Fibroblast of gingiva (primary cell): ENCODE measurements around the gene HDAC4.
A peak's percentile ranks its signal among the peaks of the same experiment; 100 is the strongest.

ENCODE experiments used
- DNase-seq: peaks from one replicate; pipeline ENCODE4 v3.0.0-alpha.2; 2011; ENCODE audit warnings: low read depth

HDAC4 gene

DNA sequence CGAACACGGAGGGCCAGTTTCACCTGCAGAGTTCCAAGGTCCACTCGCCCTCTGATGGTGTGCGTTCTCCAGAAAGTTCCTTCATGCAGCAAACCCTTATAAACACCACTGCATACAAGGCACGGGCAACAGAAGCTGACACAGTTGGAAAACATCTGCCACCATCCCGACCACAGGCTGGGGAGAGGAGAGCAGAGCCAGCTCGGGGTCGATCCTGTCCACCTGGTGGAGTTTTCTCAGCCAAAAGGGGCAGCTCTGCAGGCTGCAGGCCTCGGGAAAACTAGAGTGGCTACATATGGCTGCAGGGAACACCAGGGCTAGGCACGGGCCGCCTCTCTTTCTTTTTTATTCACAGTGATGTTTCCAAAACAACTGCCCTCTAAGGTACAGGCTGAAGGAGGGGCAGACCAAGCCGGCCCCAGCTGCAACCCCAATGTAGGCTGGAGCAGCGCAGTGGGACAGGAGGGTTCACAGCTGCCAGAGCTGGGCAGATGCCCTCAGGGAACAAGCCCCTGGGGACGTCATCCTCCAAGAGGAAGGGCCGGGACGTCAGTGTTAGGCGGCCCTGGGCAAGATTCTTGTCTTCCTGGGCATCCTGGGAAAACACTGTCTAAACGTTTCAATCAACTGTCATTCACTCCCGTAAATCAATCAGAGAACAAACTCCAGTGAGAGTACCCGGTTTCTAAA is 278.3 kb downstream of the HDAC4 start:
- DNase-seq: no peak

DNA sequence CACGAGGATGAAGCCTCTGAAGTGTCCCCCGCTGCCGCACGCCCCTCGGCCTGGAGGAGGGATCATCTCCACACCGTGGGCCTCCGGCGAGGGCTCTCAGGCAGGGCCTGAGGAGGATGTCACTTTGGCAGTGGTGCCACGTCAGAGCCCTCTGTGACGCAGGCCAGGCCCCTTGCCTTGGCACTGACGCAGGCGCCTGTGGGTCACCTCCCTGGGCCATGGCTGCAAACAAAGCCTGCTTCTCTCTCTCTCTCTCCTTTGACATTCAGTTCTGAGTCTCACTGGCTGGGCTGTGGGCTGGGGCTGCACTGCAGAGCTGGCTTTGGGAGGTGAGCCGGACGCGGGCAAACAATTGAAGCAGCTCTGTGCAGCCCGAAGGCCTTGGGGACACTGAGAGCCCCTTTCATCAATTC is 279.2 kb downstream of the HDAC4 start:
- DNase-seq: no peak

DNA sequence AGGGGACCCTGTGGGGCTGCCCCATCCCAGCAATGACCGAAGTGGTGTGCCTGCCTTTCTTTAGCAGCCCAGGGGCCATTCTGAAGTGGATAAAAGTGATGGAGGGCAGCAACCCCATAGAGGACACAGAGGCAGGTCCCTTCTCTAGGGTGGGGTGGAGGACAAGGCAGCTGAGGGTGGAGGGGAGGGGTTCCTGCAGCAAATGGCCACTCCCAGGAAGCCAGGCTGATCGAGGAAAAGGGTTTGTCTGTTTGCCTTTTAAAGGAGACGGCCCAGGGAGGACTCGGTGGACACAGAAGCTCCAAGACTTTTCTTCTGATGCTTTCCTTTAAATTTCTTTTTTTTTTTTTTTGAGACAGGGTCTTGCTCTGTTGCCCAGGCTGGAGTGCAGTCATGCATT is 280.2 kb downstream of the HDAC4 start:
- DNase-seq: no peak

DNA sequence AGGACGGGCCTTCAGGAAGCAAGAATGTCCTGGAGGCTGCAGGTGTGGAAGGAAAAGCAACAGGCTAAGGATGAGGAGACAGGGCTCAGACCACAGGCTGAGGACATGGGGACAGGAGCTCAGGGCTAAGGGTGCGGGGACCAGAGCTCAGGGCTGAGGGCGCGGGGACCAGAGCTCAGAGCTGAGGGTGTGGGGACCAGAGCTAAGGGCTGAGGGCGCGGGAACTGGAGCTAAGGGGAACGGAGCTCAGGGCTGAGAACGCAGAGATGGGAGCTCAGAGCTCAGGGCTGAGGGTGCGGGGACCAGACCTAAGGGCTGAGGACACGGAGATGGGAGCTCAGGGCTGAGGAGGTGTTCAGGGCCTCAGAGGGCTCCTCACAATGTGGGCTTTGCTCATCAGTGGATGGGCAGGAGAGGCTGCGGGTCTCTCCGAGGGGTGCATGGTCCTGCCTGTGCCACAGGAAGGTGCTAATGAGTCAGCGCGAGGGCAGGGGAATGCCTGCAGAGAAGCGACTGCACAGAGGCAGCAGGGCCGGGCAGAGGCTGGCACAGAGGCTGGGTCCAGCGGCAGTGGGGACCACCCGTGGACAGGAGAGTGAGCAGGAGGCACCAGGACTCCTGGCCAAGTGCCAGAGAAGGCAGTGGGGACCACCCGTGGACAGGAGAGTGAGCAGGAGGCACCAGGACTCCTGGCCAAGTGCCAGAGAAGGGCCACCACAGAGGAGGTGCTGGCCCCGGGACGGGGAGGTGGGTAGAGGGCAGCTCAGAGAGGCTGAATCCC is 281.3 kb downstream of the HDAC4 start:
- no peak for DNase-seq

DNA sequence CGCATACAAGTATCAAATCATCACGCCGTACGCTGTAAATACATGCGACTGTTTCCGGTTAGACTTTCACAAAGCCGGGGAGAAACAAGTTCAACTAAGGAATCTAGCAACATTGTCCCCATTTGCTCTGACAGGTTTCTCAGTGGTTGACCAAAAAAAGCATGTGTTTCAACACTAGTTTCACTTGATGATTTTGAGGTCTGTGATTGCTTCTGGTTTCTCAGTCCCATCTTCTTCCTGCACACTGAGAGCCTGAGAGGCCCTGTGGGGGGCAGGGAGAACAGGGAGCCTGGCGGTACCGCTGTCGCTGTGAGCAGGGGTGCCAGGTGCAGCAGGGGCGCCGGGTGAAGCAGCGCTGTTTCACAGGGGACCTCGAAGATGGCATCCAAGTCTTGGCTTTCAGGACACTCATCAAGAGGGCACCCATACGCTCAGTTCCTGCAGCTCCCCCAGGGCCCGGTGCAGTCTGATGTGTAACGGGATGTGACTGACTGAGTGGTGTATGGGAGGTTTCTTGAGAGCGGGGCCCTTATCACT is 282.1 kb downstream of the HDAC4 start:
- no peak for DNase-seq

DNA sequence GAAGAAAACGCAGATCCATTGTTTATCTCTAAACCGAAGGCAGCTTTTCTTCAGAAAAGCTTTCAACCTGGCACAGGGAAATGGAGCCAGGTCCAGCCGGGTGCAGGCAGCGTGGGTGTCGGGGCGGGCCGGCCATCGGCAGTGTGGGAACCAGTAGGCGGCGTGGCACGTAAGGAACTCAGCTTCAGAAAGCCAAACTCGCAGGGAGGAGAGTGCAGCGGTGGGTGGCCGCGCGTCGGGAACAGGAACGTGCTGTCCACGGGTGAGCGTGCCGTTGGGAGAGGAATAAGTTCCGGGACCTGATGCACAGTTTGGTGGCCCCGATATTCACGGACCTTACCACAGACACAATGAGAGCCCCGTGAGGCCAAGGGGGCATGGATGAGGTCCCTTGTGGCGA is 282.6 kb downstream of the HDAC4 start:
- no peak for DNase-seq

DNA sequence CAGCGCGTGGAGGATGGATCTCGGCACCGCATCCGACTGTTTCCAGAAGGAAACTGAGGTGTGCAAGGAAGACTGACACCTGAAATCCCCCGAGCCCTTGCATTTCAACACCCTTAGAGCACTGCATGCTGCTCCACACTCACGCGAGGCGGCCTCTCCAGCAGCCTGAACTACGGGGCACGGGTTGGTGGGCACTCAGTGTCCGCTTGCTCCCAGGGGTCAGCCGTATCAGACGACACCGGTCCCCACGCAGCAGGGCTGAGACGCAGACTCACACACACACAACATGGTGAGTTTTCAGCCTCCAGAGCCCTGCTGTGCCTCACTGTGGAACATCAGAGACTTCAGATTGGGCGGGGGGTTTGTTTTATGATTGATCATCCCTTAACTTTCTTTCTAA is 283.0 kb downstream of the HDAC4 start:
- DNase-seq: no peak

DNA sequence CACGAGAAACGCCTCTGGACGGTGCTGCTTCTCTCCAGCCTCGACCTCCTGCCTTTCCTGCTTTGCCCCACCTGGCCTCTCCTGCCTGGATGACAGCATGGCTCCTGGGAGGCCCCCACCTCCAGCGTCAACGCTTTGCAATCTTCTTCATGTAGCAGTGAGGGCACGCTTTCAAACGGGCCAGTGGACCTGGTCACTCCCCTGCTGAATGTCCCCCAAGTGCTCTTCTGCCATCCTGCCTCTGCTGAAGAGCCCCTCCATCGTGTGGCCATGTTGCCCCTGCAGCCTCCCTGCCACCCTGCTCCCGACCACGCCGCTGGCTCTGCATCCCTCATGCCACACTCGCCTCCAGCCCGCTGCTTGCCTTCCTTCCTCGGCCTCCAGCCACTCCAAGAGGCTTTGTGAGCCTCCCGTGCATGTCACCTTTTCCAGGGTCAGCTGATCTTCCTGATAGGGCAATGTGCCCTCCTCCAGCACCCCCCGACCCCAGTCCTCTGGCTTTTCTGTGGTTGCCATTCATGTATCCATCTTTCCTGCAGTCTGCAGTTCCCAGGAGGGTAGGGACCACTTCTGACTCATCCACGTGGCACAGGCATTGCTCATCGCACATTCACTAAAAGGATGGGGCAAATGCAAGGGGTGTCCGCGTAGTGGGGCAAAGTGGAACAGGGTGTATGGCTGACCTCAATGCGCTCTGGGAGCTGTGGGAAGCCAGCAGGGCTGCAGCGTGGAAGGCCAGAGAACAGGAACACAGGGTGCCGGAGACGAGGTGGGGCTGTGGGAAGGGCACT is 284.2 kb downstream of the HDAC4 start:
- DNase-seq: no peak

DNA sequence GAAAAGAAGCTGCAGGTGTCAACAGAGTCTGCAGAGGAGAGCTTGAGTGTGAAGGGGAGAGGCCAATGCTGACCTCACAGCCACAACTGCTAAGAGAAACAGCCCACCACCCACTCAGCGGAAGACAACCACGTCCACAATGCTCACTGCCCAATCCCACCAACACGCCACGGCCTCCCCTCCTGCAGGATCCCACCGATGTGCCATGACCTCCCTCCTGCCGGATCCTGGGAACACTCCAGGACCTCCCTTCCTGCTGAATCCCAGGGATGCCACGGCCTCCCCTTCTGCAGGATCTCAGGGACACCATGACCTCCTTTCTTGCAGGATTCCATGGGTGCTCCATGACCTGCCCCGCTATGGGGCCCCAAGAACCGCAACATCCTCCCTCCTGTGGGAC is 285.2 kb downstream of the HDAC4 start:
- DNase-seq: no peak

DNA sequence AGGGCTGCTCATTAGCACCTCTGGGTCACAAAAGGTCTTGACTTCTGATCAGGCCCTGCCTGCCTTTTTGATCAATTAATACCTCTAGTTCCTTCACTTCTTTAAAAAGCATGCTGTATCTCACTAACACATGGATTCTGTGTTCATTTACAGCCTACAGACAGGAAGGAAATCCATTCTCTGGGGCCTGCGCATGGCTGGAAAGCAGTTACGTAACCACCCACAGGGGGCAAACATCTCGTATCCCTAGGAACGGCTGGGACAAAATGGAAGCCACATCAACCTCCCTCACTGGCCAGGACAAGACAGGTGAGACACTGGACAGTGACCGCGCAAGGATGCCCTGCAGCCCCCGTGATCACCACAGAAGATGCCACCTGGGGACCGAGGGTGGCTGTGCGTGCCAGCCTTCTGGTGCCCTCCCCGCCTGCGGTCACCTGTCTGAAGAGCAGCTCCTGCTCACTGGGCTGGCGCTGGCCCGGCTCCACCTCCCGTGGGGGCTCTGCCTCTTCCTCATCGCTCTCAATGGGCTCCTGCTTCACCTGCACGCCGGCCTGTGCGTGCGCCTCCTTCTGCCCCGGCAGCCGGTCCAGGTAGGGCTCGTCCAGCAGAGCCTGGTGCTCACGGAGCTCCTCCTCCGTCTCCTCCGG is 286.1 kb downstream of the HDAC4 start:
- DNase-seq: no peak

DNA sequence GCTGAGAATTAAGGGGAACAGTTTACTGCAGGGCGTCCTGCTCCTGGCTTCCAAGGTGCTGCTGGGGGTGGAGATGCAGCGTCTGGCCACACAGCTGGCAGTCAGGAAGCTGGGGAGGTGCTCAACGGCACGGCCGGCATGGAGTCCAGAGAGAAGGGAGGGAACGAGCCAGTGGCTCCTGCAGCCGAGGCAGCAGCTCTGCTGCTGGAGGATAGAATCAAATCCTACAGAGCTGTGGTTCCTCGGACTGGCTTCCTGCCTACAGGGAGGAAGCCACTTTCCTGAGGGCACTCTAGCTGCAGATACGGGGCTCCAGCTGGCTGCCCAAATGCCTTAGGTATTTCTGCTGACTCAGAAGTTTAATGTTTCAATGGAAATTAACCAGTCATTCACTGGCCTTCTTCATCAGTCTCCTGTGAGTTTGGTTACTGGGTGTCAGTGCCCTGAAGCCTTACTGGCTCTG is 286.7 kb downstream of the HDAC4 start:
- peak; percentile 35 for DNase-seq

DNA sequence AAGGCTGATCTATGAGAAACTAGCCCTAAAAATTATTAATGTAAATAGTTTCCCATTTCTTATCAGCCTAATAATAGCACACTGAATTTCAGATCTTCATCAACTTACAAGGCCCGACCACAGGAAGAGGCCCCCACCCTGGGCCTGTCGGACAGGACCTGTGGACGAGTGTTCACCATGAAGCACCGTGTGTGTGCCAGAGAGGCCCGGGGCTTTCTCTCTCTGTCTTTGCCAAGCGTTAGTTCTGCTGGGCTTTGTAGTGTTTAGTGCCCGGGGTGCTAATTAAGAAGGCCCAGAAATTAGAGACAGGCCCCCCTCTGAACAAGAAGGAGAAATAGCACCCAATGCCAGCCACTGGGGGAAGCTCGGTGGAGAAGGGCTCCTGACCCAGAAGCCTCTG is 287.2 kb downstream of the HDAC4 start:
- DNase-seq: no peak

DNA sequence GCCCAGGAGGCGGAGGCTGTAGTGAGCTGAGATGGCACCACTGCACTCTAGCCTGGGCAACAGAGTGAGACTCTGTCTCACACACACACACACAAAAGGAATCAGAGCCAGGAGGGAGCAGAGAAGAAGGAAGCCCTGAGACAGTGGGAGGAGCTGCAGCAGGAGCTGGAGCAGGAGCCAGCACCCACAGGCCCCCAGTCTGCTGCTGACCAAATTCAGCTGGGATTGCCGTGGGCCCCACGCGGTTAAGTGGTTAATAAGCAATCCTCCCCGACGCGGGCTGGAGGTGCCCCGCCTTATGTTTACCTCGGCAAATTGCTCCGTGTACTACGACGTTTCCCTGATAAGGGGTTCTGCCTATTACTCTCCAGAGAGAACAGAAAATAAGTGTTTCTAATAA is 287.6 kb downstream of the HDAC4 start:
- peak; percentile 6 for DNase-seq

DNA sequence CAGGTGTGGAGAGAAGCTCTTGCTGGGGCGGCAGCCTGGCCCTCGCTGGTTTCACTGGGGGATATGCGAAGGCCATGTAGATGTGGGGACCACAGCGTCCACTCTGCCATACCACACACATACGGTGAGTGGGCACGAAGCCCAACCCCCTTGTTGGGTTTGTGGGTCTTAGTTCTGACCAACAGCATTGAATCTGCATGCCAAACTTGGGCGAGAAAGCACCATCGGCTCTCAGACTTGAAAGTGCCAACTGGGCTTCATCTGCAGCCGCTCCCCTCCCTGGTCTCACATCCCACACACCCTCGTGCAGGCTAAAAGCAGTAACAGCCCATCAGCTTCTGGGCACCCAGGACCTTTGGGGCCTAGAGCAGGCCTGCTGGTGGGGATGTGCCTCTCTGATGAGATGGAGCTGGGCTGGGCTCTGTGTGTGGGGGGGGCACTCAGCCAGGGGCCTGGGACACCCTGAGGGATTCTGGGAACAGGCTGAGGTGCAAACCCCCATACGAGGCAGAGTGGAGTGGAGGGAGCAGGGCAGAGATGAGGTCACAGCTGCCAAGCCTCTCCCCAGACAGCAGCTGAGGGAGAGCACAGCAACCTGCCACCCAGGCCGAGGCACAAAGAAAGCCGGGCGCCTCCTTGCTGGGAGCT is 288.6 kb downstream of the HDAC4 start:
- no peak for DNase-seq

DNA sequence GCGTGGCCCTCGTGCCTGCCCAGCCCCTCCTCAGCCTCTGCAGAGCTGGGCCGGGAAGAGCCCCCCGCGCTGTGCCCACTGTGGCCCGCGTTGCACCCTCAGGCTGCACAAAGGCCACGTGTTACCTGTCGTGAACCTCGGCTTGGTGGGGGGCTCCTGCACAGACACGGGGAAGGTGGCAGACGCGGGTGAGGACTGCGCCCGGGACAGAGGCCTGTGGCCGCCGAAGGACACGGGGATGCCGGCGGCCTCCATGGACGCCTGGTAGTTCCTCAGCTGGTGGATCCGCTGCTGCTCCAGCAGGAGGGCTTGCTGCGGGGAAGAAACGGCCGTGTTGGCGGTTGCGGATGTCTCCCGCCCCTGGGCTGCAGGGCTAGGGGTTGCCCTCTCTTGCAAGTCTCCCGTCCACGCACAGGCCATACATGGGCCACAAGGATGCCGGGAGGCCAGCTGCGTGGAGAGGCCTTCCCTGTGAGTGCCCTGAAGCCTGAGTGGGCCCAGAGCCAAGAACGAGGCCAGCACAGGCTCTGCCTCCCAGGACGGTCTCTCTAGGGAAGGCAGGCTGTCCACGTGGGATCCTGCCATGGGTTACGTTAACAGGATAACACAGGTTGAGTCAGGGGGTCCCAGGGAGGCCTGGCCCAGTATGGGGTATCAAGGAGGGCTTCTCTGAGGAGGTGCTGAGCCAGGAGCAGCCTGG is 289.3 kb downstream of the HDAC4 start:
- no peak for DNase-seq

DNA sequence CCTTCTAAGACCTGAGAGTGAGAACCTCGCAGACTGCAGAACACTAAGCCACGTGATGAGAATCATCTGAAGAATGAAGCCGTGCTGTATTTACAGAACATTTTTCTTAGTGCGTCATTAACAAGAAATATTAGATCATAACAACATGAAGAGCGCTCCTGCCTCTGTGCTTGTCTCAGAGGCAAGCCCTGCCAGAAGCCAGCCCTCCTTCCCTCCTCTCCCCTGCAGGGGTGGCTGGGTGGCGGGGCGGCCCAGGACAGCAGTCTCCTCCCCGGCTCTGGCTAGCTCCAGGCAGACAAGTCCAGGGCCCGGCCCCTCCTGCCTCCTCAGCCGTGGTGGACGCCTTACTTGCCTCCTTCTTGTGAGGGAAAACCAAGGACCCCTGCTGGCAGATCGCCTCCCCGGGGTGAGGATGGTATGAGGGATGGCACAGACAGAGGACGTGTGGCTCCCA is 290.2 kb downstream of the HDAC4 start:
- no peak for DNase-seq

DNA sequence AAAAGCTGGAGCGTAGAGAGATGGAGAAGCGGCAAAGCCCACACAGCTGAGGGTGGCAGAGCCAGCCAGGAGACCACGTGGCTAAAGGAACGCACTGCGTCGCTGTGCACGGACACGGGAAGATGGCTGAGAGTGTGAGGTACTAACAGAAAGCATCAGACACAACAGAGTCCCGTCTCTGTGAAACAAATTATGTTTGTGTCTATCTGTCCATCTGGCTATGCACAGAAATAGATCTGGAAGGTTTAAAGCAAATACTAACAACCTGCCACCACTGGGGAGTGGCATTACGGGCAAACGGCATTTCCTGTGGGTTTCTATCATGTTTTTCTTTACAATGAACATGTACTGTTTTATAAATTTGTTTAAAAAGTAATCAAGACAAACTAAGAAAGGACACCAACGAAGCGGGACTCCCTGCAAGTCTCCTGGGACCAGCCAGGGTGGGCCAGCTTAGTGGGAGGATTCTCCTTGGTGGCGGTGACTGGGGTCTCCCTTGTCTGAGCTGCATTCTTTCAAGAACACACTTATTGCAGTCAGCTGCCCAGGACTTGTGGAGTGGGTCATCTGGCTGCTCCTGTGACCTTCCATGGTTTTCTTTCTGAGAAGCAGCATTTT is 290.8 kb downstream of the HDAC4 start:
- DNase-seq: no peak

DNA sequence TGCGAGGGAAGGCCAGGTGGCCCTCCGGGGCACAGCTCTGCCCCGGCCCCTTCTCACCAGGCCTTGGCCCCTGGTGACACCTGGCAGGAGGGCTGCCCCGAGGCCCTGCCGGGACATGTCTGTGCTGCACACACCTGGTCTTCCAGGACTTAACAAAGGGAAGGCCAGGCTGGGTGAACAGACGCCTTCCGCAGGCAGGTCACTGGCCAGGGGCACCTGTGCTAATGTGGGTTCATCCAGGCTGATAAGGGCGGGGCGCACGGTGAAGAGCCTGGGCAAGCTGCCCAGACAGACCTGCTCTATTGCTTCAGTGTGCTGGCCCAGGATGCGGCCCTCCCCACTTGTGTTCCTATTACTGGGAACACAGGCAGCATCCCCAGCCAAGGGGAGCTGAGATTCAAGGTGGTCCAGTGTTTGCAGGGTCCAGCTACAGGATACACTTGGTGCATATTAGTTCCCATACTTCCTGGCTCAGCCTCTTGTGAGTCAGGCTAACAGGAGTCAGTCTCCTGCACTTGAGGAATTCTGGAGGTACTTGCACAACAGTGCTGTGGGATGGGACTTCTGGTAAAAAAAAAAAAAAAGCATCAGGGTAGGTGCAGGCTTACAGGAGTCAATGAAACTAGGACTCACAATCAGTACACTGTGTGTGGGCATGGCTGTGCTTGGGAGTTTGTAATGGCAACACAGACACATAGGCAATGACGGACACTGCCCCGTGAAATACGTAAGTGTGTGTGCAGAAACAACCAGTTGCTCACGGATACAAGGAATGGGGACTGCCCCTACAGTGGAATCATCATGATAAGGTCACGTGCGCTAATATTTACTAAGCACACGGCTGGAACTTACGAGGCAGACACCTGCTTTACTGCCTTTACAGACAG is 291.5 kb downstream of the HDAC4 start:
- no peak for DNase-seq

DNA sequence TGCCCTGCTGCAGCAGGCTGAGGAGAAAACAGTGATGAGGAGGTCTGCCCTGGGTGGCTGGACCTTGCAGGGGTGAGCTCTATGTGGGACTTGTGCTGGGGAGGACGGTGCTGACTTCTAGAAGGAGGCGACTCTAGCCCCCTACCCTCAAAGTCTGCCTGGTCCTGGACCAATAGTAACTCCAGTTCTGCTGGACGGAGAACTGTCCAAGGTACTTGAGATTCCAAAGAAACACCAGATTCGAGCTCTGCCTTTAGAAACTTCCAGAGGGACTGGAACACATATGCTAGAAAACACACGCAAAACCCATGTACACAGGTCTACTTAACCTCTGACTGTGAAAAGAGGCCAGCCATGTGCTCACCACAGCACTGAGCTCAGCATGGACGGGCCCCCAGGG is 292.4 kb downstream of the HDAC4 start:
- DNase-seq: no peak
